Measurements from ENCODE around the gene MYT1. TPM values are rescaled to one million over a fixed set of nuclear protein-coding genes. Genes with fewer than 3 reads are reported as not detected.

MYT1 gene
- total and polyA plus RNA-seq, 11 donors = 0.07 to 0.23 (median 0.09) TPM; not detected in 5

DNA sequence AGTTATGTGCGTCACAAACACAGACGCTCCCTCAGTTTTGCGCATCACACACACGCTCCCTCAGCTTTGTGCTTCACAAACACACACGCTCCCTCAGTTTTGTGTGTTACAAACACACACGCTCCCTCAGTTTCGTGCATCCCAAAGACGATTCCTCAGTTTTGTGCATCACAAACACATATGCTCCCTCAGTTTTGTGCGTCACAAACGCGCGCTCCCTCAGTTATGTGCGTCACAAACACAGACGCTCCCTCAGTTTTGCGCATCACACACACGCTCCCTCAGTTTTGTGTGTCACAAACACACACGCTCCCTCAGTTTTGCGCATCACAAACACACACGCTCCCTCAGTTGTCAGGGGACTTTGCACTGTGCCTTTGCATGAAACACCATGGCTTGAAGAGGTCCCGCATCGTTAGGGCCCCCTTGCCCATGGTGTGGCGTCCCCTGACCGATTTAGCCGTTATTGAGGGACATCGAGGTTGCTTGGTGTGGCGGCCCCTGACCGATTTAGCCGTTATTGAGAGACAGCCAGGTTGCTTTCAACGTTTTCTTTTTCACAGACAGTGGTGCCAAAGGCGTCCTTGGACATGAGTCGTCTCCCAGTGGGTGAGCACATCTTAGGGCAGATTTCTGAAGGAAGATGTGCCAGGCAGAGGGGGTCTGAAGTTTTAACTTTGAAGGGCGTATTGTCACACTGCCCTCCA is 28.1 kb upstream of the MYT1 start:
- ATAC-seq = no peak
- Histone ChIP-seq H3K4me1 (no peaks in the 10 kb centered on the region), H3K27me3 (peaks cover 0 to 6% (median 0%) of the 10 kb centered on the region in 9 donors), H3K9me3 (no peaks in the 10 kb centered on the region), H3K4me3 (no peak overlapping the region), H3K27ac (no peak overlapping the region), H3K36me3 (no peaks in the 10 kb centered on the region)
- TF ChIP-seq, protein P1, sequence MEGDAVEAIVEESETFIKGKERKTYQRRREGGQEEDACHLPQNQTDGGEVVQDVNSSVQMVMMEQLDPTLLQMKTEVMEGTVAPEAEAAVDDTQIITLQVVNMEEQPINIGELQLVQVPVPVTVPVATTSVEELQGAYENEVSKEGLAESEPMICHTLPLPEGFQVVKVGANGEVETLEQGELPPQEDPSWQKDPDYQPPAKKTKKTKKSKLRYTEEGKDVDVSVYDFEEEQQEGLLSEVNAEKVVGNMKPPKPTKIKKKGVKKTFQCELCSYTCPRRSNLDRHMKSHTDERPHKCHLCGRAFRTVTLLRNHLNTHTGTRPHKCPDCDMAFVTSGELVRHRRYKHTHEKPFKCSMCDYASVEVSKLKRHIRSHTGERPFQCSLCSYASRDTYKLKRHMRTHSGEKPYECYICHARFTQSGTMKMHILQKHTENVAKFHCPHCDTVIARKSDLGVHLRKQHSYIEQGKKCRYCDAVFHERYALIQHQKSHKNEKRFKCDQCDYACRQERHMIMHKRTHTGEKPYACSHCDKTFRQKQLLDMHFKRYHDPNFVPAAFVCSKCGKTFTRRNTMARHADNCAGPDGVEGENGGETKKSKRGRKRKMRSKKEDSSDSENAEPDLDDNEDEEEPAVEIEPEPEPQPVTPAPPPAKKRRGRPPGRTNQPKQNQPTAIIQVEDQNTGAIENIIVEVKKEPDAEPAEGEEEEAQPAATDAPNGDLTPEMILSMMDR (IDR thresholded peaks at IDR 0.05) = no peak
- TF ChIP-seq POLR2A (IDR thresholded peaks at IDR 0.05) = no peak
- 76 to 82% (median 82%) methylated on average over 32 of the region's 32 CpGs for WGBS, 4 donors
- DNase-seq = peak in 1 of 5 donors; percentile 9
- intact Hi-C loops (cut with DNase I) = no loop called here

DNA sequence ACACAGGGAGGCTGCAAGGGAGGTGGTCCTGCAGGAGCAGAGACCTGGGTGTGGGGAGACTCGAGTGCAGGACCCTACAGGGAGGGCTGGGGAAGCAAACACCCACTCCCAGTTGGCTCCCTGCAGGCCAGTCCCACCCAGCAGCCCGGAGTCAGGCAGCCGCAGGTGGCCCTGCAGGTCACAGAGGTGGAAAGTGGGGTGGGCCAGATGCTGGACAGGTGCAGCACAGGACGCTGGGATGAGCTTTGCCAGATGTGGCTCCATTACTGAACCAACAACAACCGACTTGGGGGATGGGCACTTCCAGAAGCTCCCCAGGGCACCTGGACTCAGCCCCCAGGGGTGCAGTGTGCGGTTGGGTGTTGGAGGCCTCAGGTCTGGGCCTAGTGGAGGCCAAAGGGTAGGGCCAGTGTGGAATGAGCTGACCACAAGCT is 26.6 kb upstream of the MYT1 start:
- intact Hi-C loops (cut with DNase I) = no loop called here
- DNase-seq (peak in 2 of 5 donors; percentile 20 to 46), ATAC-seq (peak in 2 of 4 donors; percentile 14 to 34)
- Histone ChIP-seq H3K36me3 (no peaks in the 10 kb centered on the region), H3K9me3 (no peaks in the 10 kb centered on the region), H3K4me3 (no peak overlapping the region), H3K4me1 (no peaks in the 10 kb centered on the region), H3K27ac (no peak overlapping the region), H3K27me3 (peaks cover 0 to 11% (median 0%) of the 10 kb centered on the region in 9 donors)
- WGBS, 4 donors = 59 to 79% (median 76%) methylated on average over 6 of the region's 6 CpGs
- TF ChIP-seq, protein P1 (IDR thresholded peaks at IDR 0.05) = no peak
- TF ChIP-seq POLR2A (IDR thresholded peaks at IDR 0.05) = no peak

DNA sequence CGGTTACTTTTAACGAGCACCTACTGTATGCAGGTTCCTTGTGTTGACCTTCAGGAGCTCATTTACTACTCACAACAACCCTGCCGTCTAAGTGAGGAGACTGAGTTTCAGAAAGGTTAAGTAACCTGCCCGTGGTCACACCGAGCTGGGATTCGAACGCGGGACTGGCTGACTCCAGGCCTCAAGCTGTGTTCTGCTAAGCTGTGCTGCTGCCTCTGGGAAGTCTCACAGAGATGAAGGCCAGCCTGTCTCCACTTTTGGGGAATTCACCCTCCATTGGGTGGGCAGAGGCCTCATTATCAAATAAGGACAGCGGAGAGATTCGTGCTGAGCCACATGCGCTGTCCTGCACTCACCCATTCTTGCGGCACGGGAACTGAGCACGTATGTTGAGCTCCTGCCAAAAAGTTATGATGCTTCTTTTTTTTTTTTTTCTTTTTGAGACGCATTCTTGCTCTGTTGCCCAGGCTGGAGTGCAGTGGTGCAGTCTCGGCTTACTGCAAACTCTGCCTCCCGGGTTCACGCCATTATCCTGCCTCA is 25.9 kb upstream of the MYT1 start:
- Histone ChIP-seq H3K27me3 (peaks cover 0 to 14% (median 0%) of the 10 kb centered on the region in 9 donors), H3K4me1 (no peaks in the 10 kb centered on the region), H3K36me3 (no peaks in the 10 kb centered on the region), H3K4me3 (no peak overlapping the region), H3K9me3 (no peaks in the 10 kb centered on the region), H3K27ac (no peak overlapping the region)
- ATAC-seq (no peak), DNase-seq (peak in 2 of 5 donors; percentile 6 to 33)
- TF ChIP-seq, protein P1 (IDR thresholded peaks at IDR 0.05) = no peak
- TF ChIP-seq POLR2A (IDR thresholded peaks at IDR 0.05) = no peak
- intact Hi-C loops (cut with DNase I) = no loop called here
- 83 to 88% (median 86%) methylated on average over 18 of the region's 18 CpGs for WGBS, 4 donors

DNA sequence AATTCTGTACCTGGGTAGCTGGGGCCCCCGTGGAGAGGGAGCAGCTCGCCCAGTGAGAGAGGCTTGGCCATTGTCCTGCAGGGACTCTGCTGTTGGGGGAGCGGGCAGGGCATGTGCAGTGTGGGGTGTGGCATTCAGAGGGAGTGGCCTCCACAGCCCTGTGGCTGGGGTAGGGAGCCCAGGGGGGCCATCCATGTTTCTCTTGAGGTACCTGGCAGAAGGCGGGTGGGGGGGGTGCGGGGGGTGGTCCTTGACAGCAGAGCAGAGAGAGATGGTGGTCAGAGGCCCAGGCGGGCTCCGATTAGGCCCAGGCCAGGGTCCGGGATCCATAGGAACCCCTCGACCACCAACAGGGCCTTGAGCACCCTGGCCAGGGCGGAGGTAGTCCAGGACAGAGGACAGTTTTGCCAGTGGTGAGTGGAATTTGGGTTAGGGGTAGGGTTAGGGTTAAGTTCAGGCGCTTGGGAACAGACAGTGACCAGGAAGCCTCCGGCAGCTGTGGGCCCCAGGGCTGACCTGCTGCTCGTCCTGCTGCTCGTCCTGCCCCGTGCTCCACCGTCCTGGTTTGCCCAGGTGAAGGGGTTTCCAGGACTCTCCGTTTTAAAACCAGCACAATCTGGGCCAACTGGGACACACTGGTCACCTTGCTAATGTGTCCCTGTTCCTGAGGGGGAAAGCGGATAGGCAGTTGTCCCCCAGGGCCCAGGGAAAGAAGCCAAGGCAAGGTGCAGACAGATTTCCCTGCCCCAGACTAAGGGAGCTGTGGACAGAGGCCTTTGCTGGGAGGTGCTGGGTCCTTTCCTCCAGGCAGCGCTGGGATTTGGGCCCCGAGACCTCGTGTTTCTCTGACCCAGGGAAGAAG is 24.8 kb upstream of the MYT1 start:
- H3K27ac ChIP-seq = no peak overlapping the region
- H3K27me3 ChIP-seq = peaks cover 0 to 14% (median 0%) of the 10 kb centered on the region in 9 donors
- ATAC-seq = peak in 1 of 4 donors; percentile 21
- 74 to 83% (median 81%) methylated on average over 17 to 21 of the region's 21 CpGs for WGBS, 4 donors
- TF ChIP-seq, protein P1 (IDR thresholded peaks at IDR 0.05) = no peak
- no peak for TF ChIP-seq POLR2A (IDR thresholded peaks at IDR 0.05)
- no peaks in the 10 kb centered on the region for H3K9me3 ChIP-seq
- DNase-seq = peak in 3 of 5 donors; percentile 7 to 35 (median 16)
- no peaks in the 10 kb centered on the region for H3K36me3 ChIP-seq
- no peak overlapping the region for H3K4me3 ChIP-seq
- intact Hi-C loops (cut with DNase I) = no loop called here
- no peaks in the 10 kb centered on the region for H3K4me1 ChIP-seq
